ENCODE data around the gene TNFRSF13B. TPM values are rescaled to one million over a fixed set of nuclear protein-coding genes. Genes with fewer than 3 reads are reported as not detected.
"Not testable (repeated sequence)": the region's sequence is repeated elsewhere in the genome, so short reads cannot be mapped to it uniquely, and the experiment has no call there.

Gene TNFRSF13B
- total RNA-seq, 2 donors from 2014 or later: 0.97 to 1.6 TPM

GRCh38 chr17:17004251-17004996 lies 32.5 kb upstream of the TNFRSF13B start:
- no peaks in the 10 kb centered on the region for H3K9me3 ChIP-seq (ENCODE audit: control insufficient read depth, low read length)
- peak overlapping the region; percentile 29 for H3K27ac Mint-ChIP-seq
- TF ChIP-seq, protein P1, sequence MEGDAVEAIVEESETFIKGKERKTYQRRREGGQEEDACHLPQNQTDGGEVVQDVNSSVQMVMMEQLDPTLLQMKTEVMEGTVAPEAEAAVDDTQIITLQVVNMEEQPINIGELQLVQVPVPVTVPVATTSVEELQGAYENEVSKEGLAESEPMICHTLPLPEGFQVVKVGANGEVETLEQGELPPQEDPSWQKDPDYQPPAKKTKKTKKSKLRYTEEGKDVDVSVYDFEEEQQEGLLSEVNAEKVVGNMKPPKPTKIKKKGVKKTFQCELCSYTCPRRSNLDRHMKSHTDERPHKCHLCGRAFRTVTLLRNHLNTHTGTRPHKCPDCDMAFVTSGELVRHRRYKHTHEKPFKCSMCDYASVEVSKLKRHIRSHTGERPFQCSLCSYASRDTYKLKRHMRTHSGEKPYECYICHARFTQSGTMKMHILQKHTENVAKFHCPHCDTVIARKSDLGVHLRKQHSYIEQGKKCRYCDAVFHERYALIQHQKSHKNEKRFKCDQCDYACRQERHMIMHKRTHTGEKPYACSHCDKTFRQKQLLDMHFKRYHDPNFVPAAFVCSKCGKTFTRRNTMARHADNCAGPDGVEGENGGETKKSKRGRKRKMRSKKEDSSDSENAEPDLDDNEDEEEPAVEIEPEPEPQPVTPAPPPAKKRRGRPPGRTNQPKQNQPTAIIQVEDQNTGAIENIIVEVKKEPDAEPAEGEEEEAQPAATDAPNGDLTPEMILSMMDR (conservative IDR thresholded peaks at IDR 0.05): no peak
- H3K36me3 ChIP-seq (ENCODE audit: control insufficient read depth, insufficient read depth, low read length): no peaks in the 10 kb centered on the region
- H3K4me1 ChIP-seq (ENCODE audit: control insufficient read depth, insufficient read depth, low read length): peaks cover 5% of the 10 kb centered on the region
- WGBS, 2 experiments (ENCODE audit: insufficient coverage in 1 of 2, insufficient read length in 1 of 2): 78 to 81% methylated on average over 12 to 19 of the region's 19 CpGs
- no peaks in the 10 kb centered on the region for H3K36me3 Mint-ChIP-seq (ENCODE audit: low read depth)
- peaks cover 12% of the 10 kb centered on the region for H3K4me1 Mint-ChIP-seq
- H3K27ac ChIP-seq (ENCODE audit: low read depth, low read length): no peak overlapping the region
- no peaks in the 10 kb centered on the region for H3K27me3 Mint-ChIP-seq (ENCODE audit: insufficient read depth)
- no peaks in the 10 kb centered on the region for H3K27me3 ChIP-seq (ENCODE audit: control insufficient read depth, insufficient read depth, low read length, poor library complexity, severe bottlenecking)
- no peaks in the 10 kb centered on the region for H3K9me3 Mint-ChIP-seq
- H3K4me3 ChIP-seq (ENCODE audit: low read length): no peak overlapping the region
- no peak overlapping the region for H3K4me3 Mint-ChIP-seq
- no peak overlapping the region for H3K9ac ChIP-seq (ENCODE audit: extremely low read depth, low read length, poor library complexity, severe bottlenecking)
- DNase-seq: peak; percentile 58

DNA sequence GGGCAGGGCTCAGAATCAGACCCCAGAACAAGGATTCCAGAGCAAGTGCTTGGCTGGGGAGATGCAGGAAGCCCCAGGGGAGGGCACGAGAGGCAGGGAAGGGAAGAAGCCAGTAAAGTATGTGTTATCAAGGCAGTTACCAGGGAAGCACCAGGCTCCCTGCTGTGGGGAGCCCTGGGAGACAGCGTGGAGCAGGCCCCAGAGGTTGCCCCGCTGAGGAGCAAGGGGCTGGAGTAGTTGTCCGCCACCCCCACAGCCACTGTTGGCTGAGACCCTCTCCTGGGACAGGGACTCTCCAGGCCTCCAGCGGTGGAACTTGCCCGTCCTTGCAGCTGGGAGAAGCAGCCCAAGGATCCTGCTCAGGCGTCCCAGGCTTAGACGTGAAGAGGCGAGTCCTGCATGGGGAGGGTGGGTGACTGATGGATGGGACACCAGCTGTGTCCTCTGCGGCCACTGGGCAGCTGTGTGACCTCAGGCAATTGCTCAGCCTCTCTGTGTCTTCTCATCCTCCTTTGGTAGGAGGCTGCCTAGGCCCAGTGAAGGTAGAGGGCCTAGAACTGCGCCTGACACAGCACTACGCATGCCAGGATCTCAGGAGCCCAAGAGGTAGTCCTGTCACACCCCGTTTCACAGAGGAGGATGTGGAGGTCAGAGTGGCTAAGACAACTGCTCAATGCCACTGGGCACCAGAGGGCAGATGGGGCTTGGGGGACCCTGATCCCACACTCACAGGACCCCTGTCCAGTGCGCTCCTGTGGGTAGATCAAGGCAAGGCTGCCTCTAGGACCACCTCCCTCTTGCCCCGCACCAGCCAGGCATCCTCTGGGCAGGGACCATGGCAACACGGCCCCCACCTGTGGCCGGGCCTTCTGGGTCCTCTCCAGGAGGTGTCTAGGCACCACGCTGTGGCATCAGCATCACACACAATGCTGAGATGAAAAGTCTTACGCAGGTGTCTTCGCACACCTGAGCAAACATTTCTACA lies 31.1 kb upstream of the TNFRSF13B start:
- H3K9ac ChIP-seq (ENCODE audit: extremely low read depth, low read length, poor library complexity, severe bottlenecking); H3K4me3 Mint-ChIP-seq; DNase-seq; H3K27me3 Mint-ChIP-seq (ENCODE audit: insufficient read depth); H3K9me3 ChIP-seq (ENCODE audit: control insufficient read depth, low read length); H3K27ac ChIP-seq (ENCODE audit: low read depth, low read length); H3K27me3 ChIP-seq (ENCODE audit: control insufficient read depth, insufficient read depth, low read length, poor library complexity, severe bottlenecking); H3K9me3 Mint-ChIP-seq; H3K27ac Mint-ChIP-seq; H3K4me1 ChIP-seq (ENCODE audit: control insufficient read depth, insufficient read depth, low read length); H3K36me3 Mint-ChIP-seq (ENCODE audit: low read depth); H3K36me3 ChIP-seq (ENCODE audit: control insufficient read depth, insufficient read depth, low read length); H3K4me3 ChIP-seq (ENCODE audit: low read length): not testable (repeated sequence)
- peaks cover 12% of the 10 kb centered on the region for H3K4me1 Mint-ChIP-seq
- 87 to 93% methylated on average over 8 to 20 of the region's 20 CpGs for WGBS, 2 experiments (ENCODE audit: insufficient coverage in 1 of 2, insufficient read length in 1 of 2)

- H3K36me3 Mint-ChIP-seq (ENCODE audit: low read depth): no peaks in the 10 kb centered on the region
- no peak overlapping the region for H3K27ac Mint-ChIP-seq
- no peaks in the 10 kb centered on the region for H3K9me3 Mint-ChIP-seq
- no peaks in the 10 kb centered on the region for H3K27me3 ChIP-seq (ENCODE audit: control insufficient read depth, insufficient read depth, low read length, poor library complexity, severe bottlenecking)
- no peak overlapping the region for H3K4me3 Mint-ChIP-seq
- 34 to 100% methylated on average over 5 to 22 of the region's 22 CpGs for WGBS, 2 experiments (ENCODE audit: insufficient coverage in 1 of 2, insufficient read length in 1 of 2)
- no peaks in the 10 kb centered on the region for H3K9me3 ChIP-seq (ENCODE audit: control insufficient read depth, low read length)
- H3K9ac ChIP-seq (ENCODE audit: extremely low read depth, low read length, poor library complexity, severe bottlenecking): no peak overlapping the region
- H3K4me1 ChIP-seq (ENCODE audit: control insufficient read depth, insufficient read depth, low read length): peaks cover 5% of the 10 kb centered on the region
- no peak overlapping the region for H3K27ac ChIP-seq (ENCODE audit: low read depth, low read length)
- H3K4me3 ChIP-seq (ENCODE audit: low read length): no peak overlapping the region
- H3K27me3 Mint-ChIP-seq (ENCODE audit: insufficient read depth): no peaks in the 10 kb centered on the region
- TF ChIP-seq, protein P1 (conservative IDR thresholded peaks at IDR 0.05): peak; percentile 99
- peaks cover 12% of the 10 kb centered on the region for H3K4me1 Mint-ChIP-seq
- peak; percentile 97 for DNase-seq
- H3K36me3 ChIP-seq (ENCODE audit: control insufficient read depth, insufficient read depth, low read length): no peaks in the 10 kb centered on the region
Measured at GRCh38 chr17:17001874-17002520, 30.1 kb upstream of the TNFRSF13B start.

Measured in endodermal cell (in vitro differentiated cells).